HepG2 (cell line): ENCODE data around the gene TTC6. TPM values are rescaled to one million over a fixed set of nuclear protein-coding genes. Genes with fewer than 3 reads are reported as not detected.
A peak's percentile ranks its signal among the peaks of the same experiment; 100 is the strongest.

Experiments used
- AGO1 ChIP-seq: fragments of 200-400 bp; formaldehyde crosslinking; IDR thresholded peaks from 2 replicates; pipeline ENCODE4 v1.6.1; 2017; ENCODE audit warnings: mild to moderate bottlenecking, low read depth, low read length, moderate library complexity; ENCODE audit not compliant: poor library complexity, severe bottlenecking
- BORCS8-MEF2B ChIP-seq: sonication (generic); formaldehyde crosslinking; IDR thresholded peaks from 2 replicates; pipeline ENCODE4 v1.8.0; 2022; ENCODE audit warnings: mild to moderate bottlenecking, missing genetic modification reagents
- DPF2 ChIP-seq: sonication (generic); formaldehyde crosslinking; IDR thresholded peaks from 2 replicates; pipeline ENCODE4 v1.4.0; 2020; ENCODE audit warnings: mild to moderate bottlenecking, low read depth, missing genetic modification reagents, borderline replicate concordance
- HNRNPLL ChIP-seq: fragments of 200-400 bp; formaldehyde crosslinking; IDR thresholded peaks from 2 replicates; pipeline ENCODE4 v1.6.1; 2017; ENCODE audit warnings: mild to moderate bottlenecking, low read depth, low read length; ENCODE audit not compliant: poor library complexity, severe bottlenecking
- LCORL ChIP-seq, 2 experiments: fragments of 450-650 bp in 1 of 2; sonication (generic) in 1 of 2; formaldehyde crosslinking in 1 of 2; IDR thresholded peaks; 2 replicates each; pipeline versions ENCODE4 v1.5.0 to v1.6.1; 2017 to 2020; ENCODE audit warnings: antibody characterized with exemption in 1 of 2, missing genetic modification reagents in 1 of 2
- PHF8 ChIP-seq: sonication (generic); formaldehyde crosslinking; IDR thresholded peaks from 2 replicates; pipeline ENCODE4 v1.5.0; 2020; ENCODE audit warnings: missing genetic modification reagents
- RFXANK ChIP-seq: IDR thresholded peaks from 2 replicates; pipeline ENCODE4 v1.6.1; 2016
- RORA ChIP-seq: sonication (generic); formaldehyde crosslinking; IDR thresholded peaks from 2 replicates; pipeline ENCODE4 v1.5.0; 2020; ENCODE audit warnings: mild to moderate bottlenecking, missing genetic modification reagents, moderate library complexity
- SIN3B ChIP-seq: fragments of 150-350 bp; IDR thresholded peaks from 2 replicates; pipeline ENCODE4 v1.6.1; 2014; ENCODE audit warnings: low read length
- ZFP90 ChIP-seq: sonication (generic); formaldehyde crosslinking; IDR thresholded peaks from 2 replicates; pipeline ENCODE4 v1.8.0; 2022; ENCODE audit warnings: missing genetic modification reagents, mild to moderate bottlenecking, inconsistent platforms, borderline replicate concordance
- ZFY ChIP-seq: sonication (generic); formaldehyde crosslinking; IDR thresholded peaks from 2 replicates; pipeline ENCODE4 v1.4.0; 2020; ENCODE audit warnings: missing genetic modification reagents
- ZNF160 ChIP-seq: sonication (generic); formaldehyde crosslinking; IDR thresholded peaks from 2 replicates; pipeline ENCODE4 v1.8.0; 2022; ENCODE audit warnings: mild to moderate bottlenecking, inconsistent platforms, missing genetic modification reagents
- ZNF317 ChIP-seq: sonication (generic); formaldehyde crosslinking; IDR thresholded peaks from 2 replicates; pipeline ENCODE4 v1.5.0; 2020; ENCODE audit warnings: mild to moderate bottlenecking, missing genetic modification reagents
- ZNF383 ChIP-seq: sonication (generic); formaldehyde crosslinking; IDR thresholded peaks from 2 replicates; pipeline ENCODE4 v1.4.0; 2020; ENCODE audit warnings: missing genetic modification reagents, mild to moderate bottlenecking, borderline replicate concordance
- ZNF547 ChIP-seq: sonication (generic); formaldehyde crosslinking; IDR thresholded peaks from 2 replicates; pipeline ENCODE4 v1.5.1; 2020; ENCODE audit warnings: mild to moderate bottlenecking, missing genetic modification reagents
- ZNF550 ChIP-seq: sonication (generic); formaldehyde crosslinking; IDR thresholded peaks from 2 replicates; pipeline ENCODE4 v1.4.0; 2020; ENCODE audit warnings: mild to moderate bottlenecking, missing genetic modification reagents, borderline replicate concordance
- ZNF564 ChIP-seq: sonication (generic); formaldehyde crosslinking; IDR thresholded peaks from 2 replicates; pipeline ENCODE4 v1.8.1; 2023; ENCODE audit warnings: mild to moderate bottlenecking, missing genetic modification reagents
- ZNF724P ChIP-seq: sonication (generic); formaldehyde crosslinking; IDR thresholded peaks from 2 replicates; pipeline ENCODE4 v1.8.0; 2022; ENCODE audit warnings: missing genetic modification reagents, borderline replicate concordance
- polyA plus RNA-seq, 8 experiments: library from polyadenylated mRNA; depleted of rRNA in 3 of 8; stranded (reverse) in 7 of 8; unstranded in 1 of 8; fragments of >200 nt; fragmentation: Illumina TruSeq in 4 of 8; extraction: Trizol in 4 of 8; gene quantifications; 2 replicates each; pipeline versions ENCODE4 v1.2.1 to v1.2.3, GENCODE V29; 2011 to 2016; ENCODE audit warnings: low read depth in 4 of 8, missing spikeins in 1 of 8, mixed read lengths in 1 of 8; ENCODE audit not compliant: insufficient read depth in 1 of 8
- total RNA-seq, 5 experiments: library from RNA; depleted of rRNA; stranded (reverse); fragments of >200 nt; fragmentation: Illumina TruSeq; extraction: Trizol; gene quantifications; 2 replicates each; pipeline ENCODE4 v1.2.3, GENCODE V29; 2016; ENCODE audit warnings: low read depth in 1 of 5
- TF ChIP-seq, protein P1 (sequence below), 2 experiments: sonication (generic) in 1 of 2; formaldehyde crosslinking in 1 of 2; IDR thresholded peaks; 2 replicates each; pipeline versions ENCODE4 v1.6.1 to v1.9.0; 2014 to 2022; ENCODE audit warnings: antibody characterized with exemption in 1 of 2, borderline replicate concordance in 1 of 2, inconsistent platforms in 1 of 2, low read depth in 1 of 2, missing genetic modification reagents in 1 of 2
- TF ChIP-seq, protein P2 (sequence below): sonication (generic); formaldehyde crosslinking; IDR thresholded peaks from 2 replicates; pipeline ENCODE4 v1.5.1; 2020; ENCODE audit warnings: missing genetic modification reagents, mild to moderate bottlenecking, borderline replicate concordance

TTC6 gene
- total and polyA plus RNA-seq, 2 of the 13 experiments (the other 11 are each of a cell fraction or from before 2014, with no cell fraction given) = 9.3 to 27.4 TPM

DNA sequence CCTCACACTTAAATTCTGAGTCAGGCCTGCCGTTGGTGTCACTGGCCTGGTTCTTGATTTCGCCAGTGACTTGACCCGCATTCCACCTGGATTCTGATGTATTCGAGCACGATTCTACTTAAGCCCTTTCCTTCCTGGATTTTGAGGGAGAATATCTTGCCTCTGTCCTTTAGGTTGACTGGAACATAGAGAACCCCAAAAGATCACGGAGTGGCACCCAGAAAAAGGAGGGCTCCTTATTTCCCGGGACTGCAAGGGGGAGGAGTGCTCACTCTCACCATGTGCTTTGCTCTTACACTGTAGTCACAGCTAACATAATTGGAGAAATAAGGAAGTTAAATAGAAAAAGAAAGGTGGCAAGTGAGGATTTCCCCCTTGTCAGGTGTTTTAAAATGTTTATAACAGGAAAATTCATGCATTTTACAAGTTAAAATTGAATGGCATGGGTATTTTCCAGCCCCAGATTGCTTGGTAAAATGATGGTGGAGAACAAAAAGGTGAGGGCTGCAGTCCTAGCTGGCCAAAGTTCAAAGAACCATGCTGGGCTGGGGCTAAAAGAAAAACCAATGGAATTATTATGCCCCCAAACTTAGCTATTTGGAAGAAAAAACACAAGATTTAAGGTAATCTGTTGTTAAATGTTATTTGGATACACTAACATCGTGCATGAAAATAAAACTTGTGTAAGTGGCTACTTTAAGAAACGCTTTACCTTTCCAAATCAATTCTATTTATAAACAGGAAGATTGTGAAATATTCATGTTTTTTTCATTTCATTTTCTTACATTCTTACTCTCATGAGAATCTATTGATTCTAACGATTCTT is 9.2 kb upstream of the TTC6 start (continued):
- TF ChIP-seq, protein P1, sequence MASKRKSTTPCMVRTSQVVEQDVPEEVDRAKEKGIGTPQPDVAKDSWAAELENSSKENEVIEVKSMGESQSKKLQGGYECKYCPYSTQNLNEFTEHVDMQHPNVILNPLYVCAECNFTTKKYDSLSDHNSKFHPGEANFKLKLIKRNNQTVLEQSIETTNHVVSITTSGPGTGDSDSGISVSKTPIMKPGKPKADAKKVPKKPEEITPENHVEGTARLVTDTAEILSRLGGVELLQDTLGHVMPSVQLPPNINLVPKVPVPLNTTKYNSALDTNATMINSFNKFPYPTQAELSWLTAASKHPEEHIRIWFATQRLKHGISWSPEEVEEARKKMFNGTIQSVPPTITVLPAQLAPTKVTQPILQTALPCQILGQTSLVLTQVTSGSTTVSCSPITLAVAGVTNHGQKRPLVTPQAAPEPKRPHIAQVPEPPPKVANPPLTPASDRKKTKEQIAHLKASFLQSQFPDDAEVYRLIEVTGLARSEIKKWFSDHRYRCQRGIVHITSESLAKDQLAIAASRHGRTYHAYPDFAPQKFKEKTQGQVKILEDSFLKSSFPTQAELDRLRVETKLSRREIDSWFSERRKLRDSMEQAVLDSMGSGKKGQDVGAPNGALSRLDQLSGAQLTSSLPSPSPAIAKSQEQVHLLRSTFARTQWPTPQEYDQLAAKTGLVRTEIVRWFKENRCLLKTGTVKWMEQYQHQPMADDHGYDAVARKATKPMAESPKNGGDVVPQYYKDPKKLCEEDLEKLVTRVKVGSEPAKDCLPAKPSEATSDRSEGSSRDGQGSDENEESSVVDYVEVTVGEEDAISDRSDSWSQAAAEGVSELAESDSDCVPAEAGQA (IDR thresholded peaks at IDR 0.05; ENCODE audit: low read depth) = no peak
- TF ChIP-seq, protein P1 (CRISPR knock-in tag; IDR thresholded peaks at IDR 0.05; ENCODE audit: borderline replicate concordance) = peak; percentile 74; the same call in 1 of the 2 replicates
- TF ChIP-seq ZNF160 = no peak
- no peak for TF ChIP-seq AGO1
- 0 out of 2 replicates have a peak, but pooled peaks have one; percentile 37 for TF ChIP-seq ZNF547 (CRISPR knock-in tag)
- 0 out of 2 replicates have a peak, but pooled peaks have one; percentile 37 for TF ChIP-seq ZFY (CRISPR knock-in tag)
- no peak for TF ChIP-seq RORA
- no peak for TF ChIP-seq LCORL (IDR thresholded peaks at IDR 0.05)
- TF ChIP-seq LCORL (CRISPR knock-in tag; IDR thresholded peaks at IDR 0.05) = 0 out of 2 replicates have a peak, but pooled peaks have one; percentile 22
- no peak for TF ChIP-seq ZNF383 (CRISPR knock-in tag)
- no peak for TF ChIP-seq RFXANK
- no peak for TF ChIP-seq ZNF550
- no peak for TF ChIP-seq ZNF317
- TF ChIP-seq SIN3B = no peak
- TF ChIP-seq BORCS8-MEF2B (CRISPR knock-in tag) = no peak
- TF ChIP-seq PHF8 = peak; percentile 24; the same call in 1 of the 2 replicates
- 0 out of 2 replicates have a peak, but pooled peaks have one; percentile 59 for TF ChIP-seq ZFP90 (CRISPR knock-in tag)
- TF ChIP-seq ZNF724P (CRISPR knock-in tag) = no peak
- no peak for TF ChIP-seq DPF2 (CRISPR knock-in tag)
- TF ChIP-seq ZNF564 (CRISPR knock-in tag) = 0 out of 2 replicates have a peak, but pooled peaks have one; percentile 10
- TF ChIP-seq, protein P2, sequence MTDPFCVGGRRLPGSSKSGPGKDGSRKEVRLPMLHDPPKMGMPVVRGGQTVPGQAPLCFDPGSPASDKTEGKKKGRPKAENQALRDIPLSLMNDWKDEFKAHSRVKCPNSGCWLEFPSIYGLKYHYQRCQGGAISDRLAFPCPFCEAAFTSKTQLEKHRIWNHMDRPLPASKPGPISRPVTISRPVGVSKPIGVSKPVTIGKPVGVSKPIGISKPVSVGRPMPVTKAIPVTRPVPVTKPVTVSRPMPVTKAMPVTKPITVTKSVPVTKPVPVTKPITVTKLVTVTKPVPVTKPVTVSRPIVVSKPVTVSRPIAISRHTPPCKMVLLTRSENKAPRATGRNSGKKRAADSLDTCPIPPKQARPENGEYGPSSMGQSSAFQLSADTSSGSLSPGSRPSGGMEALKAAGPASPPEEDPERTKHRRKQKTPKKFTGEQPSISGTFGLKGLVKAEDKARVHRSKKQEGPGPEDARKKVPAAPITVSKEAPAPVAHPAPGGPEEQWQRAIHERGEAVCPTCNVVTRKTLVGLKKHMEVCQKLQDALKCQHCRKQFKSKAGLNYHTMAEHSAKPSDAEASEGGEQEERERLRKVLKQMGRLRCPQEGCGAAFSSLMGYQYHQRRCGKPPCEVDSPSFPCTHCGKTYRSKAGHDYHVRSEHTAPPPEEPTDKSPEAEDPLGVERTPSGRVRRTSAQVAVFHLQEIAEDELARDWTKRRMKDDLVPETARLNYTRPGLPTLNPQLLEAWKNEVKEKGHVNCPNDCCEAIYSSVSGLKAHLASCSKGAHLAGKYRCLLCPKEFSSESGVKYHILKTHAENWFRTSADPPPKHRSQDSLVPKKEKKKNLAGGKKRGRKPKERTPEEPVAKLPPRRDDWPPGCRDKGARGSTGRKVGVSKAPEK (CRISPR knock-in tag) = 0 out of 2 replicates have a peak, but pooled peaks have one; percentile 36
- TF ChIP-seq HNRNPLL = no peak
